Gastrocnemius medialis (tissue), 4 donors: ENCODE results near the gene LIPE.

Experiments used
- CTCF ChIP-seq, 5 experiments: fragments of 450-650 bp in 3 of 5; fragments of 200-600 bp in 2 of 5; sonication (generic) in 2 of 5; IDR thresholded peaks in 4 of 5; conservative IDR thresholded peaks in 1 of 5; 1 replicate in 4 of 5; 2 replicates in 1 of 5; pipeline ENCODE4 v1.5.1; 2016 to 2019; ENCODE audit warnings: antibody characterized with exemption in 5 of 5, mild to moderate bottlenecking in 3 of 5, moderate library complexity in 3 of 5
- POLR2A ChIP-seq, 2 donors: fragments of 450-650 bp; IDR thresholded peaks; one replicate each; pipeline ENCODE4 v1.6.1; 2017; ENCODE audit warnings: antibody characterized with exemption in 2 of 2, mild to moderate bottlenecking in 2 of 2, moderate library complexity in 2 of 2

- TF ChIP-seq CTCF (IDR thresholded peaks at IDR 0.05 in 4 of 5, conservative IDR thresholded peaks at IDR 0.05 in 1 of 5) (no peak), POLR2A (IDR thresholded peaks at IDR 0.05) (no peak)
Measured at GRCh38 chr19:42367929-42368328, 59.3 kb downstream of the LIPE start.
